Measurements from ENCODE around the gene ANGPTL4. TPM values are rescaled to one million over a fixed set of nuclear protein-coding genes. Genes with fewer than 3 reads are reported as not detected.

Gene ANGPTL4
- total and polyA plus RNA-seq, 2 of the 13 experiments (the other 11 are each of a cell fraction or from before 2014, with no cell fraction given): 0.80 to 21.7 TPM

GRCh38 chr19:8340341-8341096 lies 23.4 kb upstream of the ANGPTL4 start (continued):
- no peak for TF ChIP-seq ZNF510 (CRISPR knock-in tag; IDR thresholded peaks at IDR 0.05; ENCODE audit: low read depth)
- TF ChIP-seq ZBTB10 (CRISPR knock-in tag; IDR thresholded peaks at IDR 0.05; ENCODE audit: borderline replicate concordance): no peak
- TF ChIP-seq MED1 (CRISPR knock-in tag; IDR thresholded peaks at IDR 0.05): 0 out of 2 replicates have a peak, but pooled peaks have one; percentile 21
- TF ChIP-seq CEBPB (IDR thresholded peaks at IDR 0.05; ENCODE audit: borderline replicate concordance, low read depth, low read length): peak; percentile 58; the same call in 1 of the 2 replicates
- TF ChIP-seq ZFP91 (CRISPR knock-in tag; IDR thresholded peaks at IDR 0.05; ENCODE audit: borderline replicate concordance): peak; percentile 43; the same call in 1 of the 2 replicates
- no peak for TF ChIP-seq GABPA (IDR thresholded peaks at IDR 0.05; ENCODE audit: low read depth, low read length)
- peak; percentile 32; the same call in 1 of the 2 replicates for TF ChIP-seq GABPA (CRISPR knock-in tag; IDR thresholded peaks at IDR 0.05; ENCODE audit: low read depth)
- TF ChIP-seq UBTF (CRISPR knock-in tag; IDR thresholded peaks at IDR 0.05): peak; percentile 30; the same call in 1 of the 2 replicates
- no peak for TF ChIP-seq BRD4 (CRISPR knock-in tag; IDR thresholded peaks at IDR 0.05)
- no peak for TF ChIP-seq ZNF772 (CRISPR knock-in tag; IDR thresholded peaks at IDR 0.05)
- TF ChIP-seq ZNF292 (CRISPR knock-in tag; IDR thresholded peaks at IDR 0.05; ENCODE audit: borderline replicate concordance, low read depth): no peak
- TF ChIP-seq MEIS2 (CRISPR knock-in tag; IDR thresholded peaks at IDR 0.05): no peak
- TF ChIP-seq ZNF207 (IDR thresholded peaks at IDR 0.05; ENCODE audit: borderline replicate concordance): no peak
- no peak for TF ChIP-seq ZNF720 (CRISPR knock-in tag; IDR thresholded peaks at IDR 0.05)
- no peak for TF ChIP-seq ZNF552 (CRISPR knock-in tag; IDR thresholded peaks at IDR 0.05; ENCODE audit: borderline replicate concordance)
- no peak for TF ChIP-seq ZBTB3 (CRISPR knock-in tag; IDR thresholded peaks at IDR 0.05; ENCODE audit: borderline replicate concordance, low read depth)
- no peak for TF ChIP-seq ZNF224 (CRISPR knock-in tag; IDR thresholded peaks at IDR 0.05)
- TF ChIP-seq NFIC (IDR thresholded peaks at IDR 0.05; ENCODE audit: low read length): no peak
- no peak for TF ChIP-seq GLI4 (CRISPR knock-in tag; IDR thresholded peaks at IDR 0.05; ENCODE audit: borderline replicate concordance)
- TF ChIP-seq FLYWCH1 (CRISPR knock-in tag; IDR thresholded peaks at IDR 0.05): 0 out of 2 replicates have a peak, but pooled peaks have one; percentile 40
- peak; percentile 58; the same call in 1 of the 2 replicates for TF ChIP-seq ZBTB7A (CRISPR knock-in tag; IDR thresholded peaks at IDR 0.05)
- TF ChIP-seq RAD21 (CRISPR knock-in tag; IDR thresholded peaks at IDR 0.05): no peak
- no peak for TF ChIP-seq TFDP1 (CRISPR knock-in tag; IDR thresholded peaks at IDR 0.05; ENCODE audit: borderline replicate concordance)
